KG1 (cell line): ENCODE data around the gene ZNF726.
"Not testable (repeated sequence)": the region's sequence is repeated elsewhere in the genome, so short reads cannot be mapped to it uniquely, and the experiment has no call there.

ENCODE experiments used
- DNase-seq: peaks from one replicate; lab custom pipeline; 2025; lab: John Stamatoyannopoulos, UW

ZNF726 gene

GRCh38 chr19:23914402-23915286 is at the start of gene ZNF726:
Gene ZNF726, plus strand, starts transcription at chr19:23914886. Its CDS starts 109 bp downstream, at chr19:23914995.
- DNase-seq, result peak; percentile 80

- DNase-seq, result no peak
Observed at GRCh38 chr19:23867895-23868294, 46.8 kb upstream of the ZNF726 start.

- DNase-seq, result no peak
Observed at GRCh38 chr19:23868630-23869029, 46.1 kb upstream of the ZNF726 start.

GRCh38 chr19:23872282-23872919 is 42.3 kb upstream of the ZNF726 start:
- no peak for DNase-seq

- no peak for DNase-seq
Observed at GRCh38 chr19:23876261-23876660, 38.4 kb upstream of the ZNF726 start.

- DNase-seq, result not testable (repeated sequence)
Observed at GRCh38 chr19:23876756-23877155, 37.9 kb upstream of the ZNF726 start.

- DNase-seq, result no peak
Observed at GRCh38 chr19:23882493-23882892, 32.2 kb upstream of the ZNF726 start.

GRCh38 chr19:23884363-23884762 is 30.3 kb upstream of the ZNF726 start:
- no peak for DNase-seq

GRCh38 chr19:23887642-23888041 is 27.0 kb upstream of the ZNF726 start:
- no peak for DNase-seq

GRCh38 chr19:23896096-23896495 is 18.6 kb upstream of the ZNF726 start:
- DNase-seq, result not testable (repeated sequence)

- no peak for DNase-seq
Observed at GRCh38 chr19:23896912-23897311, 17.8 kb upstream of the ZNF726 start.

GRCh38 chr19:23901360-23901759 is 13.3 kb upstream of the ZNF726 start:
- no peak for DNase-seq

GRCh38 chr19:23904406-23904805 is 10.3 kb upstream of the ZNF726 start:
- no peak for DNase-seq

- no peak for DNase-seq
Observed at GRCh38 chr19:23905771-23906170, 8.9 kb upstream of the ZNF726 start.

- no peak for DNase-seq
Observed at GRCh38 chr19:23906835-23907234, 7.9 kb upstream of the ZNF726 start.

GRCh38 chr19:23908165-23908564 is 6.5 kb upstream of the ZNF726 start:
- DNase-seq, result no peak

GRCh38 chr19:23909222-23909621 is 5.5 kb upstream of the ZNF726 start:
- DNase-seq, result no peak

- DNase-seq, result no peak
Observed at GRCh38 chr19:23913931-23914330, 755 bp upstream of the ZNF726 start.

- DNase-seq, result no peak
Observed at GRCh38 chr19:23916991-23917390, 2.3 kb downstream of the ZNF726 start.

GRCh38 chr19:23917856-23918255 is 3.2 kb downstream of the ZNF726 start:
- DNase-seq, result no peak

GRCh38 chr19:23925285-23925684 is 10.6 kb downstream of the ZNF726 start:
- DNase-seq, result no peak

- DNase-seq, result no peak
Observed at GRCh38 chr19:23932878-23933277, 18.2 kb downstream of the ZNF726 start.

- DNase-seq, result not testable (repeated sequence)
Observed at GRCh38 chr19:23937031-23937430, 22.3 kb downstream of the ZNF726 start.
